ENCODE results near the gene ICE2. TPM values are rescaled to one million over a fixed set of nuclear protein-coding genes. Genes with fewer than 3 reads are reported as not detected.

ICE2 gene
- total RNA-seq, 3 donors from 2014 or later: 31.5 to 47.5 (median 36.3) TPM

DNA sequence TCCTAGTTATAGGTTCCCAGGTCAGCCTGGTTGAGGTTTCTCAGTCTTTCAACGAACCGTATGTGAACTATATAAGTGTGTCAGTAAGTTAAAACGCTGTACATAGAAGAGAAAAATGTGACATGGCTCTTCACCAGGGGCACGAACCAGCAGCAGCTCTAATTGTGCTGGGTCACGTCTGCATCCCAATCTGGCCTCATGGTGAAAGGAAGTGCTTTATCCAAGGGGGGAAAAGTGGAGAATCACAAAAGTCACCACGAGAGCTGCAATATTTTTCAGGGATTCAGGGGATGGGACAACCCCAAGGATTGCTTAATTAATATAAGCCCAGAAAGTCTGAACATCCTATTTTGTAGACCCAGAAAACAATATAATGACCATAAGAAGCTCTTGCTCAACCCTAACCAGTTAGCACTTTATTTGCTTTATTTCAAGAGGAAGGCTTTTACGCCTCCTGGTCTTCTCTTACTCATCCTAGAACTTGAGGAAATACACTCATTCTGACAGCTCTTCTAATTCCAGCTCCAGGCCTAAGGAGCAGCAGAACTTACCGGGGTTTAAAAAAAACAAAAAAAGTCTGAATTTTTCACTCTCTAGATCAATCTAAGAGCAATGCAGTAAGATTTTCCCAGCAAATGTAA lies 97.7 kb downstream of the ICE2 start:
- Histone ChIP-seq H3K36me3 (ENCODE audit: low read depth) (no peaks in the 10 kb centered on the region), H3K4me1 (ENCODE audit: low read depth) (no peaks in the 10 kb centered on the region)
- TF ChIP-seq, protein P1, sequence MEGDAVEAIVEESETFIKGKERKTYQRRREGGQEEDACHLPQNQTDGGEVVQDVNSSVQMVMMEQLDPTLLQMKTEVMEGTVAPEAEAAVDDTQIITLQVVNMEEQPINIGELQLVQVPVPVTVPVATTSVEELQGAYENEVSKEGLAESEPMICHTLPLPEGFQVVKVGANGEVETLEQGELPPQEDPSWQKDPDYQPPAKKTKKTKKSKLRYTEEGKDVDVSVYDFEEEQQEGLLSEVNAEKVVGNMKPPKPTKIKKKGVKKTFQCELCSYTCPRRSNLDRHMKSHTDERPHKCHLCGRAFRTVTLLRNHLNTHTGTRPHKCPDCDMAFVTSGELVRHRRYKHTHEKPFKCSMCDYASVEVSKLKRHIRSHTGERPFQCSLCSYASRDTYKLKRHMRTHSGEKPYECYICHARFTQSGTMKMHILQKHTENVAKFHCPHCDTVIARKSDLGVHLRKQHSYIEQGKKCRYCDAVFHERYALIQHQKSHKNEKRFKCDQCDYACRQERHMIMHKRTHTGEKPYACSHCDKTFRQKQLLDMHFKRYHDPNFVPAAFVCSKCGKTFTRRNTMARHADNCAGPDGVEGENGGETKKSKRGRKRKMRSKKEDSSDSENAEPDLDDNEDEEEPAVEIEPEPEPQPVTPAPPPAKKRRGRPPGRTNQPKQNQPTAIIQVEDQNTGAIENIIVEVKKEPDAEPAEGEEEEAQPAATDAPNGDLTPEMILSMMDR (IDR thresholded peaks at IDR 0.05): no peak

DNA sequence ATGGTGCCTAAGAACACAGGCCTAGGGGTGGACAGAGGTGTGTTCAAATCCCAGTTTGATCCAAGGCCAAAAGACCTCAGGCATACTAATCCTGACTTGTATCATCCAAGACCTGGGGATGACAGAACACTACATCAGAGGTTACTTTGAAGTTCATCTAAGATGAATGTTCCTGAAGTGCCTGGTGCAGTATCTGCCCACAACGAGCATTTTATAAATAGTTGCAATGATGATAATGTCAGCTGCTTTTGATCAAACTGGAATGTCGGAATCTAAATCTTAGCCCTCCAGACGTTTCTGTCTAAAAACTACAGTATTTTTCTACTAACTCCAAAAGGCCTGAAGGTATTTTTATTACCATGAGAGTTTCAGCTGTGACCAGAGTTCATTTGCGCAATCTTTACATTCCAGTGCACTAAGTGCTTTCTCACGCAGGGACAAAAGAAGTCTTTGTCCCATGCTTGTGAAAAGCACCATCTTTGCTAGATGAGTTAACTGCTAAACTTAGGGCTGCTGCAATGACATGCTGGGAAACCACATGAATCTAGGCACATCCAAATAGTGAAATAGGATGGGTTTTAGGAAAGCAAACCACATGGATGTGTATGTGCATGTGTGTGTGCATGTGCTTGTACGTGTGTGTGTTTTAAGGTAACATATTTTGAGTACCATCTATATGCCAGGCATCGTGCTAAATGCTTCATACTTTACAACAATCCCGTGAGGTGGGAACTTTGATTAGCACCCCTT lies 99.2 kb downstream of the ICE2 start:
- ATAC-seq (peak; percentile 88), DNase-seq (no peak)
- Histone ChIP-seq H3K36me3 (ENCODE audit: low read depth) (no peaks in the 10 kb centered on the region), H3K9me3 (no peaks in the 10 kb centered on the region), H3K4me1 (ENCODE audit: low read depth) (no peaks in the 10 kb centered on the region), H3K4me3 (no peak overlapping the region)
- TF ChIP-seq, protein P1 (IDR thresholded peaks at IDR 0.05): no peak
- intact Hi-C loops (cut with DNase I, micrococcal nuclease): no loop called here

More for the DNA sequence above, 97.7 kb downstream of the ICE2 start:
- intact Hi-C loops (cut with DNase I, micrococcal nuclease): no loop called here
- Histone ChIP-seq H3K9me3 (no peaks in the 10 kb centered on the region), H3K4me3 (no peak overlapping the region)
- no peak for ATAC-seq
- DNase-seq: no peak

DNA sequence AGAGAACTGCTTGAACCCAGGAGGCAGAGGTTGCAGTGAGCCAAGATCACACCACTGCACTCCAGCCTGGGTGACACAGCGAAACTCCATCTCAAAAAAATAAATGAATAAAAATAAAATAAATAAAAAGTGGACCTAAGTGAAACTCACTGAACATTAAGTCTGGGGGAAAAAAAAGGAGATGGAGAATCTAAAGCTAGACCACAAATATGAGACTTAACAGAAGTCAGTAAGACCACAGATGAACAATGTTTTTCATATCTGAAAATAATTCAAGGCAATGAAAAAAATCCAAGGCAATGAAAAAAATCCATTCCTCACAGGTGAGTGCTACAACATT lies 99.8 kb downstream of the ICE2 start:
- no peaks in the 10 kb centered on the region for H3K4me1 ChIP-seq (ENCODE audit: low read depth)
- intact Hi-C loops (cut with DNase I, micrococcal nuclease): no loop called here
- H3K36me3 ChIP-seq (ENCODE audit: low read depth): no peaks in the 10 kb centered on the region
- no peaks in the 10 kb centered on the region for H3K9me3 ChIP-seq
- no peak for DNase-seq
- TF ChIP-seq, protein P1 (IDR thresholded peaks at IDR 0.05): no peak
- no peak for ATAC-seq
- H3K4me3 ChIP-seq: no peak overlapping the region

- Histone ChIP-seq H3K4me1 (ENCODE audit: low read depth) (peaks cover 8% of the 10 kb centered on the region), H3K36me3 (ENCODE audit: low read depth) (no peaks in the 10 kb centered on the region), H3K4me3 (no peak overlapping the region), H3K9me3 (no peaks in the 10 kb centered on the region)
- TF ChIP-seq, protein P1 (IDR thresholded peaks at IDR 0.05): no peak
- DNase-seq (no peak), ATAC-seq (no peak)
- intact Hi-C loops (cut with DNase I, micrococcal nuclease): no loop called here
These were observed 102.3 kb downstream of the ICE2 start for GRCh38 chr15:60376677-60377095.

- TF ChIP-seq, protein P1 (IDR thresholded peaks at IDR 0.05): no peak
- no peak overlapping the region for H3K4me3 ChIP-seq
- peaks cover 15% of the 10 kb centered on the region for H3K4me1 ChIP-seq (ENCODE audit: low read depth)
- no peak for ATAC-seq
- no peaks in the 10 kb centered on the region for H3K9me3 ChIP-seq
- no peaks in the 10 kb centered on the region for H3K36me3 ChIP-seq (ENCODE audit: low read depth)
- intact Hi-C loops (cut with DNase I, micrococcal nuclease): no loop called here
- no peak for DNase-seq
These were observed 103.6 kb downstream of the ICE2 start for GRCh38 chr15:60375306-60375705.

Measured in mucosa of descending colon (tissue), 3 donors.